Mesenchymal stem cell (in vitro differentiated cells and primary cell): Measurements from ENCODE around the gene C14orf180.

Experiments
- DNase-seq: peaks from one replicate; pipeline ENCODE4 v3.0.0-alpha.2; 2013
- H2AFZ ChIP-seq: one replicate; pipeline ENCODE4 v1.6.1; 2013; ENCODE audit warnings: low read depth, mild to moderate bottlenecking, control low read depth, inconsistent platforms, low read length, moderate library complexity
- H2AK5ac ChIP-seq: 2 replicates; pipeline ENCODE4 v1.6.1; 2013; ENCODE audit warnings: low read length, moderate library complexity, mild to moderate bottlenecking, inconsistent platforms; ENCODE audit not compliant: severe bottlenecking
- H2BK120ac ChIP-seq: one replicate; pipeline ENCODE4 v1.6.1; 2013; ENCODE audit warnings: low read depth, mild to moderate bottlenecking, inconsistent platforms, low read length, moderate library complexity
- H2BK12ac ChIP-seq, 2 experiments: one replicate each; pipeline ENCODE4 v1.6.1; 2013; ENCODE audit warnings: inconsistent platforms in 2 of 2, low read length in 2 of 2, mild to moderate bottlenecking in 2 of 2, moderate library complexity in 2 of 2, control low read depth in 1 of 2
- H2BK15ac ChIP-seq: one replicate; pipeline ENCODE4 v1.6.1; 2013; ENCODE audit warnings: mild to moderate bottlenecking, low read depth, inconsistent platforms; ENCODE audit not compliant: poor library complexity, severe bottlenecking
- H2BK5ac ChIP-seq: 2 replicates; pipeline ENCODE4 v1.6.1; 2013; ENCODE audit warnings: low read depth, mild to moderate bottlenecking, low read length, control low read depth, inconsistent platforms; ENCODE audit not compliant: poor library complexity, severe bottlenecking
- H3K14ac ChIP-seq, 2 experiments: one replicate each; pipeline ENCODE4 v1.6.1; 2013; ENCODE audit warnings: inconsistent platforms in 2 of 2, low read length in 2 of 2, control low read depth in 1 of 2, mild to moderate bottlenecking in 1 of 2, moderate library complexity in 1 of 2
- H3K18ac ChIP-seq, 2 experiments: one replicate each; pipeline ENCODE4 v1.6.1; 2013; ENCODE audit warnings: inconsistent platforms in 2 of 2, low read length in 2 of 2, control low read depth in 1 of 2, low read depth in 1 of 2, mild to moderate bottlenecking in 1 of 2
- H3K23ac ChIP-seq, 2 experiments: one replicate each; pipeline ENCODE4 v1.6.1; 2013; ENCODE audit warnings: inconsistent platforms in 2 of 2, low read length in 2 of 2, mild to moderate bottlenecking in 2 of 2, moderate library complexity in 2 of 2, control low read depth in 1 of 2
- H3K27ac ChIP-seq: 2 replicates; pipeline ENCODE4 v1.5.1; 2013; ENCODE audit warnings: mild to moderate bottlenecking, moderate library complexity, low read length, control low read depth, inconsistent platforms; ENCODE audit not compliant: poor library complexity, severe bottlenecking
- H3K27me3 ChIP-seq, 2 experiments: 2 replicates each; pipeline versions ENCODE4 v1.6.1 to v1.7.0; 2013; ENCODE audit warnings: low read length in 2 of 2, mild to moderate bottlenecking in 2 of 2, moderate library complexity in 2 of 2, control low read depth in 1 of 2, inconsistent platforms in 1 of 2; ENCODE audit not compliant: control insufficient read depth in 1 of 2, insufficient read depth in 1 of 2
- H3K36me3 ChIP-seq, 2 experiments: 2 replicates each; pipeline versions ENCODE4 v1.6.1 to v1.7.0; 2013; ENCODE audit warnings: low read length in 2 of 2, control low read depth in 1 of 2, inconsistent platforms in 1 of 2, low read depth in 1 of 2, mild to moderate bottlenecking in 1 of 2; ENCODE audit not compliant: insufficient read depth in 2 of 2, control insufficient read depth in 1 of 2
- H3K4ac ChIP-seq, 2 experiments: one replicate each; pipeline ENCODE4 v1.6.1; 2013; ENCODE audit warnings: inconsistent platforms in 2 of 2, low read length in 2 of 2, mild to moderate bottlenecking in 2 of 2, moderate library complexity in 2 of 2, control low read depth in 1 of 2, low read depth in 1 of 2
- H3K4me1 ChIP-seq: 2 replicates; pipeline ENCODE4 v1.6.1; 2013; ENCODE audit warnings: low read depth, low read length, control low read depth; ENCODE audit not compliant: control insufficient read depth, insufficient read depth
- H3K4me2 ChIP-seq: 2 replicates; pipeline ENCODE4 v1.6.1; 2013; ENCODE audit warnings: low read length, mild to moderate bottlenecking, inconsistent platforms; ENCODE audit not compliant: poor library complexity, severe bottlenecking
- H3K4me3 ChIP-seq, 2 experiments: 2 replicates each; pipeline versions ENCODE4 v1.5.1 to v1.7.0; 2013; ENCODE audit warnings: low read length in 2 of 2, mild to moderate bottlenecking in 2 of 2, control low read depth in 1 of 2, low read depth in 1 of 2; ENCODE audit not compliant: insufficient read depth in 1 of 2
- H3K79me1 ChIP-seq: replicated peaks from 2 replicates; pipeline ENCODE4 v1.6.1; 2013; ENCODE audit warnings: mild to moderate bottlenecking, control low read depth, low read length, inconsistent platforms; ENCODE audit not compliant: poor library complexity, severe bottlenecking
- H3K9ac ChIP-seq: 2 replicates; pipeline ENCODE4 v1.7.0; 2013; ENCODE audit warnings: mild to moderate bottlenecking, low read length, moderate library complexity
- H3K9me3 ChIP-seq: 2 replicates; pipeline ENCODE4 v1.7.0; 2013; ENCODE audit warnings: mild to moderate bottlenecking, low read length; ENCODE audit not compliant: control insufficient read depth
- H4K8ac ChIP-seq: one replicate; pipeline ENCODE4 v1.6.1; 2013; ENCODE audit warnings: inconsistent platforms, mild to moderate bottlenecking, low read length, moderate library complexity
- H4K91ac ChIP-seq: one replicate; pipeline ENCODE4 v1.6.1; 2013; ENCODE audit warnings: mild to moderate bottlenecking, low read length, inconsistent platforms
- WGBS: methylation state at CpG from one replicate; pipeline ENCODE4 v1.1.7; 2013; ENCODE audit warnings: mixed read lengths; 5-methylcytosine and 5-hydroxymethylcytosine counted together

Gene C14orf180

GRCh38 chr14:104548802-104549535 lies 30.6 kb upstream of the C14orf180 start:
- Histone ChIP-seq H3K79me1 (no peaks in the 10 kb centered on the region), H3K9me3 (no peaks in the 10 kb centered on the region), H3K14ac (no peak overlapping the region), H2BK15ac (no peak overlapping the region), H3K4me1 (no peaks in the 10 kb centered on the region), H3K27ac (no peak overlapping the region), H2BK120ac (no peak overlapping the region), H3K4me3 (no peak overlapping the region), H3K27me3 (peaks cover 27 to 59% of the 10 kb centered on the region in 2 experiments), H3K4me2 (no peak overlapping the region), H3K4ac (no peak overlapping the region), H2BK12ac (no peak overlapping the region), H3K9ac (no peak overlapping the region), H3K36me3 (no peaks in the 10 kb centered on the region), H3K18ac (no peak overlapping the region), H4K91ac (no peak overlapping the region), H2AFZ (no peak overlapping the region), H3K23ac (no peak overlapping the region), H2AK5ac (no peak overlapping the region), H2BK5ac (no peak overlapping the region), H4K8ac (no peak overlapping the region)
- 49% methylated on average over 9 of the region's 15 CpGs for WGBS
- DNase-seq = no peak

DNA sequence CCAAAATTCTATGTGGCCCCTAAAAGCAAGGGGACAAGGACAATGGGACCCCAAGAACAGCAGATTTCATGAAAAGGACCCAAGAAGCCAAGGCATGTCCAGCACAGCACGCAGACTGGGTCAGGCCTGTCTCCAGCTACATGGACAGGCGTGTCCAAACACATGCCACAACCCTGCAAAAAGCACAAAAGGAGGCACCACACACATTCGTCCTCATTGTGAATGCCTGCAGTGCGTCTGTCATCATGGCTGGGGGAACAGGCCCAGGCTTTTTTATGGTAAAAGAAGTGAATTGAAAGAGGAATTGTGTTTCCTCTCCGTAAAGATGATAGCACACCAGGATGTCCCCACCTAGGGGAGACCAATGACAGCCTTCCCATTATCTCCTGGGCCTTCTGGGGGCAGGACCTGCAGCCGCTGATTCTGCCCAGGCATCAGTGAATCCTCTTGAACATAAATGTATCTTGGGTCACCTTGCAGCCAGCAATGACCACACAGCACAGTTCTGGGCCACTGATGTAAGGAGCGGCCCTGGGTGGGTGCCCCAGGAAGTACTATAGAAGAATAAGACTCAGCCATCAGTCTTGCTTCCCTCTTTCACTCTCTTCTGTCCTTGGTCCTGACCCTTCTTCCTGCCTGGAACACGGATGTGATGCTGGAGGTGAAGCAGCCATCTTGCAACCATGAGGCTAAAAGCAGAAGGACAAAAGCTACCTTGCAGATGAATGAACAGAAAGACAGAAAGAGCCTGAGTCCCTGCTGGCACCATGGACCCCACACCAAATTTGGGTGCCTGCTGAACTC lies 29.8 kb upstream of the C14orf180 start:
- no peak overlapping the region for H3K18ac ChIP-seq
- WGBS = 71% methylated on average over 8 of the region's 8 CpGs

GRCh38 chr14:104550340-104550860 lies 29.2 kb upstream of the C14orf180 start:
- H3K9me3 ChIP-seq = no peaks in the 10 kb centered on the region
- H3K27ac ChIP-seq = no peak overlapping the region
- WGBS = 83% methylated on average over 10 of the region's 13 CpGs
- H4K8ac ChIP-seq = no peak overlapping the region
- no peak overlapping the region for H3K4me3 ChIP-seq
- H2AFZ ChIP-seq = no peak overlapping the region
- H3K27me3 ChIP-seq = peaks cover 24 to 54% of the 10 kb centered on the region in 2 experiments
- DNase-seq = no peak
- H3K14ac ChIP-seq = no peak overlapping the region
- H3K23ac ChIP-seq = no peak overlapping the region
- no peak overlapping the region for H2BK12ac ChIP-seq
- H3K36me3 ChIP-seq = no peaks in the 10 kb centered on the region
- H2AK5ac ChIP-seq = no peak overlapping the region
- H3K9ac ChIP-seq = no peak overlapping the region
- H4K91ac ChIP-seq = no peak overlapping the region
- H2BK120ac ChIP-seq = no peak overlapping the region
- no peak overlapping the region for H3K18ac ChIP-seq
- H2BK5ac ChIP-seq = no peak overlapping the region
- no peak overlapping the region for H3K4me2 ChIP-seq
- H3K4ac ChIP-seq = no peak overlapping the region
- H3K79me1 ChIP-seq = no peaks in the 10 kb centered on the region
- H3K4me1 ChIP-seq = no peaks in the 10 kb centered on the region
- H2BK15ac ChIP-seq = no peak overlapping the region

More for the DNA sequence above, 29.8 kb upstream of the C14orf180 start:
- no peak overlapping the region for H2AK5ac ChIP-seq
- no peak overlapping the region for H2BK15ac ChIP-seq
- no peaks in the 10 kb centered on the region for H3K36me3 ChIP-seq
- peaks cover 28 to 55% of the 10 kb centered on the region in 2 experiments for H3K27me3 ChIP-seq
- no peaks in the 10 kb centered on the region for H3K4me1 ChIP-seq
- H2BK5ac ChIP-seq = no peak overlapping the region
- H3K27ac ChIP-seq = no peak overlapping the region
- no peak overlapping the region for H4K8ac ChIP-seq
- H3K14ac ChIP-seq = no peak overlapping the region
- no peak overlapping the region for H2BK12ac ChIP-seq
- no peak overlapping the region for H2BK120ac ChIP-seq
- no peak overlapping the region for H3K4me2 ChIP-seq
- H3K23ac ChIP-seq = no peak overlapping the region
- H3K9me3 ChIP-seq = no peaks in the 10 kb centered on the region
- H3K4me3 ChIP-seq = no peak overlapping the region
- no peak for DNase-seq
- H2AFZ ChIP-seq = no peak overlapping the region
- H3K9ac ChIP-seq = no peak overlapping the region
- H4K91ac ChIP-seq = no peak overlapping the region
- H3K79me1 ChIP-seq = no peaks in the 10 kb centered on the region
- no peak overlapping the region for H3K4ac ChIP-seq
